ENCODE data around the gene RAP1GAP. TPM values are rescaled to one million over a fixed set of nuclear protein-coding genes. Genes with fewer than 3 reads are reported as not detected.

RAP1GAP gene
- total RNA-seq, 2 experiments from 2014 or later, result not detected

DNA sequence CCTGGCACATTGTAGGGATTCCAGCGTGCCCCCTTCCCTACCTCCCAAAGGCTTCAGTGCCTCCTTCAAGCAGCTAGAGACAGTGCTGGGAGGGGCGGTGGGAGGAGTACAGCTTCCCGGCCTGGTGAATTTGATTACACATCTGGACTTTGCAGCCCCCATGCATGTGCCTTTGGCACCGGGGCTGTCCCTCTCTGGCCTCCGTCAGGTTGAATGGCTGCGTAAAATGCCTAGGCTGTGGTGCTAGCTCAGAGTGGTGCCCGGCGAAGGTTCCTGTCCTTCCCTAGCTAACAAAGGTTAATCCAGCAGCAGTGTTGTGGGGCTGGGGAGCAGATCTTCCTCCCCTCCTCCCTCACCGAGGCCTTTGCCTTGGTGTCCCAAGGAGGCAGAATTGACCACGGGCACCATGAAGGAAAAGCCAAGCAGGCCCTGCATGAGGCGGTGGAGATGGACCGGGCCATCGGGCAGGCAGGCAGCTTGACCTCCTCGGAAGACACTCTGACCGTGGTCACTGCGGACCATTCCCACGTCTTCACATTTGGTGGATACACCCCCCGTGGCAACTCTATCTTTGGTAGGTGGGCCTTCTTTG, 93.7 kb downstream of the RAP1GAP start:
- Histone ChIP-seq H3K27ac (ENCODE audit: low read depth, low read length, poor library complexity, severe bottlenecking) (no peak overlapping the region), H3K4me2 (ENCODE audit: low read length) (no peak overlapping the region), H3K36me3 (ENCODE audit: insufficient read depth, low read length) (no peaks in the 10 kb centered on the region), H3K4me3 (ENCODE audit: low read depth, low read length, poor library complexity, severe bottlenecking) (no peak overlapping the region), H3K9me2 (ENCODE audit: insufficient read depth, low read length) (no peaks in the 10 kb centered on the region), H2AFZ (ENCODE audit: low read length) (no peak overlapping the region), H4K20me1 (ENCODE audit: insufficient read depth, low read length) (no peaks in the 10 kb centered on the region), H3K9me3 (ENCODE audit: low read length) (no peaks in the 10 kb centered on the region), H3K79me2 (ENCODE audit: insufficient read depth, low read depth, low read length) (no peaks in the 10 kb centered on the region), H3K4me1 (ENCODE audit: insufficient read depth, low read length, poor library complexity, severe bottlenecking) (no peaks in the 10 kb centered on the region)
- TF ChIP-seq EZH2phosphoT487 (IDR thresholded peaks at IDR 0.05; ENCODE audit: borderline replicate concordance, low read depth, low read length), result no peak
- no TSS peak for BruUV-seq (replicated peaks)
- ChIA-PET CTCF (ENCODE audit: unreplicated experiment) (no interaction called here), POLR2A (no interaction called here)
- intact Hi-C loops (cut with micrococcal nuclease; ENCODE audit: unreplicated experiment), result loop anchor here (10.0 kb wide), 3 partner anchors 71 to 341 kb away; partner anchors contain the start of gene ALPL
- no peak for DNase-seq (ENCODE audit: low spot score)

DNA sequence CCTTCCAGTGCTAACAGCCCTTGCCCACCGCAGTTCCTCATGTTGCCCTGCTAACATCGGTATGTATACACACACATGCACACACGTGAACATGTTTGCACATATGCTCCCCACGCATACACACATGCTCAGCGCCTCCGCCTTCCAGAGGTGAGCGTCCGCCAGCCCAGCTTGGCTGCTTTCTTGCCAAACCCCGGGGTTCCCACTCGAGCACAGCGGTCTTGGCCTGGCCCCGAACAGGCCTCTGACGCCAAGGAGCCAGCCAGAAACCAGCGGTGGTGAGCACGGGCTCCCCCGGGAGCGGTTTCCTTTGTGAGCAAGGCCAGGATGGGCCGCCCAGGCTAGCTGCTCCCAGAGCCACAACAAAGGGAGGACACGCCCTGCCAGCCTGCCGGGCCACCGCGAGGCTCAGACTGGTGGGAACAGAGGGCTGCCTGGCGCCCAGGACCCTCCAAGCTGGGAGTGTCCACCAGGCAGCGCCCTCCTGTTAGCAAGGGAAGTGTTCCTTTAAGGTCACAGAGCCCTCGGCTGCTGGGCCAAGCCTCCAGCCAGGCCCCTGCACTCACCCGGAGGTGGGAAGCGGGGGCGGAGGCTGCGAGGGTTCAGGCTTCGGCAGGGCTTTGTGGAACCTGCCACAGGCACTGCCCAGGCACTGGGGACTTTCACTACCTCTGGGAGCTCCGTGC, 94.5 kb downstream of the RAP1GAP start:
- Histone ChIP-seq H3K4me2 (ENCODE audit: low read length) (no peak overlapping the region), H3K27ac (ENCODE audit: low read depth, low read length, poor library complexity, severe bottlenecking) (no peak overlapping the region), H3K4me3 (ENCODE audit: low read depth, low read length, poor library complexity, severe bottlenecking) (no peak overlapping the region), H4K20me1 (ENCODE audit: insufficient read depth, low read length) (no peaks in the 10 kb centered on the region), H3K79me2 (ENCODE audit: insufficient read depth, low read depth, low read length) (no peaks in the 10 kb centered on the region), H3K9me3 (ENCODE audit: low read length) (no peaks in the 10 kb centered on the region), H2AFZ (ENCODE audit: low read length) (no peak overlapping the region), H3K36me3 (ENCODE audit: insufficient read depth, low read length) (no peaks in the 10 kb centered on the region), H3K9me2 (ENCODE audit: insufficient read depth, low read length) (no peaks in the 10 kb centered on the region), H3K4me1 (ENCODE audit: insufficient read depth, low read length, poor library complexity, severe bottlenecking) (no peaks in the 10 kb centered on the region)
- DNase-seq (ENCODE audit: low spot score), result no peak
- ChIA-PET POLR2A (no interaction called here), CTCF (ENCODE audit: unreplicated experiment) (interaction anchor here (0.5 kb wide), 1 partner anchor 1027 kb away, joined by 3 read pairs; no protein-coding TSS in a partner anchor)
- intact Hi-C loops (cut with micrococcal nuclease; ENCODE audit: unreplicated experiment), result loop anchor here (10.0 kb wide), 3 partner anchors 70 to 340 kb away; partner anchors contain the start of gene ALPL
- TF ChIP-seq, protein P1, sequence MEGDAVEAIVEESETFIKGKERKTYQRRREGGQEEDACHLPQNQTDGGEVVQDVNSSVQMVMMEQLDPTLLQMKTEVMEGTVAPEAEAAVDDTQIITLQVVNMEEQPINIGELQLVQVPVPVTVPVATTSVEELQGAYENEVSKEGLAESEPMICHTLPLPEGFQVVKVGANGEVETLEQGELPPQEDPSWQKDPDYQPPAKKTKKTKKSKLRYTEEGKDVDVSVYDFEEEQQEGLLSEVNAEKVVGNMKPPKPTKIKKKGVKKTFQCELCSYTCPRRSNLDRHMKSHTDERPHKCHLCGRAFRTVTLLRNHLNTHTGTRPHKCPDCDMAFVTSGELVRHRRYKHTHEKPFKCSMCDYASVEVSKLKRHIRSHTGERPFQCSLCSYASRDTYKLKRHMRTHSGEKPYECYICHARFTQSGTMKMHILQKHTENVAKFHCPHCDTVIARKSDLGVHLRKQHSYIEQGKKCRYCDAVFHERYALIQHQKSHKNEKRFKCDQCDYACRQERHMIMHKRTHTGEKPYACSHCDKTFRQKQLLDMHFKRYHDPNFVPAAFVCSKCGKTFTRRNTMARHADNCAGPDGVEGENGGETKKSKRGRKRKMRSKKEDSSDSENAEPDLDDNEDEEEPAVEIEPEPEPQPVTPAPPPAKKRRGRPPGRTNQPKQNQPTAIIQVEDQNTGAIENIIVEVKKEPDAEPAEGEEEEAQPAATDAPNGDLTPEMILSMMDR (conservative IDR thresholded peaks at IDR 0.05; ENCODE audit: low read length), result no peak; the same call in 1 of the 2 replicates
- TF ChIP-seq EZH2phosphoT487 (IDR thresholded peaks at IDR 0.05; ENCODE audit: borderline replicate concordance, low read depth, low read length), result no peak
- BruUV-seq (replicated peaks), result no TSS peak

DNA sequence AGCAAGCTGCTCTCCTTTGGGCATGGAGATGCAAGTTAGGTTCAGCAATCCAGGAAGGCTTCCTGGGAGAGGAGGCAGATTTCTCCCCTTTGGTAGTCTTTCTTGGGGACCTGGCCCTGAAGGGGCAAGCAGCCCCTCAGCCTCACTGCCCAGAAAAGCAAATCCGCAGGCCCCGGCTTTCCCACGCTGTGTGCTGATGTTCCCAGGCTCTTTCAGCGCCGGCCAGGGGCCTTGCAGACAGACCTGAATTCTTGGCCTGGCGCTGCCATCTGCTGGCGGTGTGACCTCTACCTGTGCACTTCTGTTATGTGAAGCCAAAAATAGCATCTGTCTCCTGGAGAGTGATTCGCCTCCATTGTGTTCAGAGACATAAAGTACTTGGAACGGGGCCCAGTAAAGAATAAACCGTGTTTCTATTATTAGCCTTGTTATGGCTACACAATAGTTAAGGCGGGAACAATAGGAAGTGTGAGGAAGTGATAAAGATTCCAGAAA, 95.1 kb downstream of the RAP1GAP start:
- no peak overlapping the region for H3K27ac ChIP-seq (ENCODE audit: low read depth, low read length, poor library complexity, severe bottlenecking)
- H3K9me2 ChIP-seq (ENCODE audit: insufficient read depth, low read length), result no peaks in the 10 kb centered on the region
- no peaks in the 10 kb centered on the region for H3K36me3 ChIP-seq (ENCODE audit: insufficient read depth, low read length)
- no TSS peak for BruUV-seq (replicated peaks)
- no peak overlapping the region for H2AFZ ChIP-seq (ENCODE audit: low read length)
- intact Hi-C loops (cut with micrococcal nuclease; ENCODE audit: unreplicated experiment), result loop anchor here (10.0 kb wide), 3 partner anchors 69 to 339 kb away; partner anchors contain the start of gene ALPL
- POLR2A ChIA-PET, result no interaction called here
- H3K4me2 ChIP-seq (ENCODE audit: low read length), result no peak overlapping the region
- no peaks in the 10 kb centered on the region for H4K20me1 ChIP-seq (ENCODE audit: insufficient read depth, low read length)
- H3K4me1 ChIP-seq (ENCODE audit: insufficient read depth, low read length, poor library complexity, severe bottlenecking), result no peaks in the 10 kb centered on the region
- TF ChIP-seq, protein P1 (conservative IDR thresholded peaks at IDR 0.05; ENCODE audit: low read length), result peak; percentile 81
- no peak for TF ChIP-seq EZH2phosphoT487 (IDR thresholded peaks at IDR 0.05; ENCODE audit: borderline replicate concordance, low read depth, low read length)
- H3K79me2 ChIP-seq (ENCODE audit: insufficient read depth, low read depth, low read length), result no peaks in the 10 kb centered on the region
- CTCF ChIA-PET (ENCODE audit: unreplicated experiment), result interaction anchor here (0.5 kb wide), 1 partner anchor 1027 kb away, joined by 3 read pairs; no protein-coding TSS in a partner anchor
- no peak overlapping the region for H3K4me3 ChIP-seq (ENCODE audit: low read depth, low read length, poor library complexity, severe bottlenecking)
- H3K9me3 ChIP-seq (ENCODE audit: low read length), result no peaks in the 10 kb centered on the region
- peak; percentile 67 for DNase-seq (ENCODE audit: low spot score)
